CD4-positive, alpha-beta T cell (primary cell): Measurements from ENCODE around the gene CDYL2. TPM values are rescaled to one million over a fixed set of nuclear protein-coding genes. Genes with fewer than 3 reads are reported as not detected.

ENCODE experiments used
- ATAC-seq: fragments of 200-7000 bp; cut with Tn5 transposase; one replicate; pipeline ENCODE4 v1.10.0; 2022; ENCODE audit warnings: mild to moderate bottlenecking; ENCODE audit not compliant: poor library complexity
- CTCF ChIA-PET: fragments of 350-600 bp; sonication (Branson Sonifier 250); formaldehyde crosslinking; loops from one replicate; lab custom pipeline; 2021; ENCODE audit warnings: antibody characterized with exemption, inconsistent platforms; lab: Charles Lee
- POLR2A ChIA-PET: fragments of 350-600 bp; sonication (Branson Sonifier 250); formaldehyde crosslinking; loops from one replicate; lab custom pipeline; 2021; ENCODE audit warnings: antibody characterized with exemption, inconsistent platforms; lab: Charles Lee
- DNase-seq, 14 experiments: peaks; one replicate each; pipeline ENCODE4 v3.0.0-alpha.2; 2013 to 2020; ENCODE audit warnings: mixed read lengths in 2 of 14
- H3K27ac ChIP-seq, 2 donors: one replicate each; pipeline versions ENCODE4 v1.5.1 to v1.7.0; 2013; ENCODE audit warnings: low read length in 2 of 2, low read depth in 1 of 2, mild to moderate bottlenecking in 1 of 2
- H3K27me3 ChIP-seq, 2 experiments: 1 replicate in 1 of 2; 2 replicates in 1 of 2; pipeline versions ENCODE4 v1.6.1 to v1.7.0; 2013; ENCODE audit warnings: low read length in 2 of 2, control low read depth in 1 of 2, mild to moderate bottlenecking in 1 of 2, moderate library complexity in 1 of 2; ENCODE audit not compliant: insufficient read depth in 2 of 2, control insufficient read depth in 1 of 2
- H3K36me3 ChIP-seq: one replicate; pipeline ENCODE4 v1.6.1; 2013; ENCODE audit warnings: low read length, control low read depth; ENCODE audit not compliant: insufficient read depth
- H3K4me1 ChIP-seq: one replicate; pipeline ENCODE4 v1.6.1; 2013; ENCODE audit warnings: low read length, control low read depth; ENCODE audit not compliant: insufficient read depth
- H3K4me3 ChIP-seq: one replicate; pipeline ENCODE4 v1.5.1; 2013; ENCODE audit warnings: mild to moderate bottlenecking, low read length, moderate library complexity
- H3K9me3 ChIP-seq, 2 experiments: 1 replicate in 1 of 2; 2 replicates in 1 of 2; pipeline versions ENCODE4 v1.6.1 to v1.7.0; 2013; ENCODE audit warnings: low read length in 2 of 2, mild to moderate bottlenecking in 2 of 2, control low read depth in 1 of 2, moderate library complexity in 1 of 2; ENCODE audit not compliant: control insufficient read depth in 1 of 2, insufficient read depth in 1 of 2
- H3K27ac Mint-ChIP-seq: one replicate; pipeline ENCODE4 v1.8.0; 2020; ENCODE audit warnings: mixed read lengths
- H3K27me3 Mint-ChIP-seq: one replicate; pipeline ENCODE4 v1.8.0; 2021; ENCODE audit warnings: mixed read lengths
- H3K36me3 Mint-ChIP-seq: one replicate; pipeline ENCODE4 v1.8.0; 2021; ENCODE audit warnings: low read depth, mixed read lengths
- H3K4me1 Mint-ChIP-seq: one replicate; pipeline ENCODE4 v1.8.0; 2021; ENCODE audit warnings: low read depth, mixed read lengths
- H3K4me3 Mint-ChIP-seq: one replicate; pipeline ENCODE4 v1.8.0; 2020; ENCODE audit warnings: mild to moderate bottlenecking, mixed read lengths
- H3K9me3 Mint-ChIP-seq: one replicate; pipeline ENCODE4 v1.8.0; 2020; ENCODE audit warnings: mixed read lengths
- CTCF ChIP-seq: fragments of 200-600 bp; IDR thresholded peaks from one replicate; pipeline ENCODE4 v1.8.0; 2022; ENCODE audit warnings: antibody characterized with exemption, mild to moderate bottlenecking
- intact Hi-C, 2 experiments: fragments of 100-400 bp; cut with DNase I in 1 of 2; cut with micrococcal nuclease in 1 of 2; formaldehyde crosslinking; loops; one replicate each; pipeline versions ENCODE4 v1.15.1 to v1.9.0; 2023 to 2025; cut with DNase I, micrococcal nuclease
- total RNA-seq, 174 experiments: library from RNA in 2 of 174; stranded (reverse) in 2 of 174; gene quantifications; one replicate each; pipeline ENCODE4 v1.2.3 and lab custom pipeline; 2021 to 2026

The CDYL2 gene
- total RNA-seq, 2 experiments from 2014 or later: 14.3 to 15.8 TPM

DNA sequence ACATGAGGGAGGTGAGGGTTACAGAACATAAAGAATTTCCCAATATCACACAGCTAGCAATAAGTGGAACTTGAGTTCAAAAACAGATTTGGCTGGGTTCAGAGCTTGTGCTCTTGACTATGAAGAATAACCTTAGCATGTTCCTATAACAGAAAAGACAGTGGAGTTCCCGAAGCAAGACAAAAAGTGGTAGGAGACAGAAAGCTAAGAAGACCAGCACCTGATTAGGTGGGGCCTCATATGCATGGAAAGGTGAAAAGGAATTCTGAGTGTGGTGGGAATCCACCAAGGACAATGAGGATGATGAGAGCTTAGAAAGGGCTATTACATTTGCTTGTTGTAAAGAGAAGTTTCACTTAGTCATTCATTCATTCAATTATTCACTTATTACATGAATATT, 26.6 kb upstream of the CDYL2 start:
- H3K4me3 ChIP-seq: no peak overlapping the region
- ChIA-PET POLR2A (no interaction called here), CTCF (no interaction called here)
- Mint-ChIP-seq H3K36me3 (no peaks in the 10 kb centered on the region), H3K27me3 (peaks cover 30% of the 10 kb centered on the region), H3K27ac (no peak overlapping the region), H3K4me1 (no peaks in the 10 kb centered on the region), H3K9me3 (no peaks in the 10 kb centered on the region), H3K4me3 (no peak overlapping the region)
- DNase-seq: no peak
- peaks cover 4 to 12% of the 10 kb centered on the region in 2 experiments for H3K27me3 ChIP-seq
- H3K4me1 ChIP-seq: no peaks in the 10 kb centered on the region
- TF ChIP-seq CTCF: no peak
- intact Hi-C loops: no loop called here
- no peaks in the 10 kb centered on the region for H3K36me3 ChIP-seq
- no peak overlapping the region for H3K27ac ChIP-seq
- ATAC-seq: no peak
- no peaks in the 10 kb centered on the region for H3K9me3 ChIP-seq

DNA sequence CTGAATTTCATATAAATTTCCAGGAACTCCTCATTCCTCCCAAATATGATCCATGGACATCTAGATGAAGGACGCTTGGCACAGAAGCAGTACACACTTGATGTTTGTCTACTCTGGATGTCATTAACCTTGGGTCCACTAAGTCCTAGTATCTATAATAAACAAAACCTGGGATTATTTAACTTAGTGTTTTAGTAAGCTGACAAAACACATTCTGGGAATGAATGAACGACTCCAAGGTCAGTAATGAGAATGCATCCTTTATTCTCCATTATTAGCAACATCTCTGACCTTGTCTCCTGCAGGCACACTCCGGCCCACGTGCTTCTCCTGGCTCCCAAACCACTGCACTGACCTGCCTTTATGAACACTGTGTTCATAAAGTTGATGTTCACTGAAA, 24.1 kb upstream of the CDYL2 start:
- no peak for DNase-seq
- no peak overlapping the region for H3K4me3 Mint-ChIP-seq
- no peaks in the 10 kb centered on the region for H3K9me3 Mint-ChIP-seq
- H3K4me1 Mint-ChIP-seq: no peaks in the 10 kb centered on the region
- ChIA-PET POLR2A (no interaction called here), CTCF (no interaction called here)
- H3K4me1 ChIP-seq: no peaks in the 10 kb centered on the region
- H3K27me3 Mint-ChIP-seq: peaks cover 21% of the 10 kb centered on the region
- ATAC-seq: no peak
- intact Hi-C loops: loop anchor here in 1 of 2 experiments (5.0 kb wide), 1 partner anchor 301 kb away; no protein-coding TSS in a partner anchor
- no peak overlapping the region for H3K4me3 ChIP-seq
- H3K27ac Mint-ChIP-seq: no peak overlapping the region
- H3K36me3 Mint-ChIP-seq: no peaks in the 10 kb centered on the region
- no peaks in the 10 kb centered on the region for H3K9me3 ChIP-seq
- H3K27me3 ChIP-seq: peaks cover 4 to 7% of the 10 kb centered on the region in 2 experiments
- no peaks in the 10 kb centered on the region for H3K36me3 ChIP-seq
- TF ChIP-seq CTCF: no peak
- H3K27ac ChIP-seq: no peak overlapping the region

DNA sequence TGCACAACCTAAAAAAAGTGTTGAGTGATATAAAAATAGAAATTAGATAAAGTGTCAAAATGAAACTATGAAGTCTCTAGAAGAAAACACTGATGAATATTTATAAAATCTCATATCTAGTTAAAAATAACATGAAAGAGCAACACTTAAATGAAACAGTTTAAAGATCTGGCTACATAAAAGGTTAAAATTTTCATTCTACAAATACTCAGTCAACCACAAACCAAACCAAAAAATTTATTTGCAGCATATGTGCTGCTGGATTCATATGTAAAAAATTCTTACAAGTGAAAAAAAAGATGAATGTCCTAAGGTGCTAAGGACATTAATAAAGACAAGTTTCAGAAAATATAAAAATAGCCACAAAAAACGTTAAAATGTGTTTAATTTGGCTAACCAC, 22.6 kb upstream of the CDYL2 start:
- Mint-ChIP-seq H3K36me3 (no peaks in the 10 kb centered on the region), H3K27me3 (peaks cover 9% of the 10 kb centered on the region), H3K9me3 (no peaks in the 10 kb centered on the region), H3K4me1 (no peaks in the 10 kb centered on the region), H3K27ac (no peak overlapping the region), H3K4me3 (no peak overlapping the region)
- Histone ChIP-seq H3K27ac (no peak overlapping the region), H3K4me1 (no peaks in the 10 kb centered on the region), H3K27me3 (peaks cover 4 to 7% of the 10 kb centered on the region in 2 experiments), H3K36me3 (no peaks in the 10 kb centered on the region), H3K9me3 (no peaks in the 10 kb centered on the region), H3K4me3 (no peak overlapping the region)
- no peak for TF ChIP-seq CTCF
- POLR2A ChIA-PET: no interaction called here
- ATAC-seq (no peak), DNase-seq (no peak)
- CTCF ChIA-PET: no interaction called here
- intact Hi-C loops: loop anchor here in 1 of 2 experiments (5.0 kb wide), 1 partner anchor 300 kb away; no protein-coding TSS in a partner anchor
